ENCODE measurements around the gene VSNL1. TPM values are rescaled to one million over a fixed set of nuclear protein-coding genes. Genes with fewer than 3 reads are reported as not detected.

Gene VSNL1
- total and polyA plus RNA-seq, 2 donors (not counting 1 experiment from before 2014, with no cell fraction given): not detected

DNA sequence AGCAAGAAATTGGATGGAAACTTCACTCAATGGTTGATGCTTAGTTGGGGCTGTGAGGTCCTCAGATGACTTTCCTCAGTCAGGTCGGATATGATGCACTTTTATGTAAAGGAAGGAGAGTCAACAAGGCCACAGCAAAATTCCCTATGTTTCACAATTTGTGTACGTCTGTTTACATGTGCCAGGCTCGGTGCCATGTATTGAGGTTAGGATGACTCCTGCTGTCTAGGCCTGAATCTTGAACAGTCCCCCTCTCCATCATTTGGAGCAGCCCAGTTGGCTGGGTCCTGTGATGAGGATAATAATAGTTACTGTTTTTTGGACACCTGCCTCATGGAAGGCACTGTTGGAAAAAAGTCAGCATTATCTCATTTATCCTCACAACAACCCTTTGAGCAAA, 43.1 kb downstream of the VSNL1 start:
- DNase-seq (no peak), ATAC-seq (ENCODE audit: low read depth) (no peak)
- no peaks in the 10 kb centered on the region for H3K79me2 ChIP-seq (ENCODE audit: control insufficient read depth, insufficient read depth, low read length)
- intact Hi-C loops (cut with micrococcal nuclease): no loop called here
- H3K4me1 ChIP-seq (ENCODE audit: control insufficient read depth in 2 of 2, insufficient read depth in 2 of 2, low read length in 2 of 2): no peaks in the 10 kb centered on the region
- H3K27ac ChIP-seq (ENCODE audit: low read length in 2 of 2): no peak overlapping the region
- POLR2A ChIA-PET: no interaction called here
- peaks cover 0 to under 1% (median 0%) of the 10 kb centered on the region in 4 experiments for H3K27me3 ChIP-seq (replicated peaks in 1 of 4; ENCODE audit: control extremely low read depth in 1 of 4, control insufficient read depth in 3 of 4, insufficient read depth in 4 of 4, low read length in 3 of 4)
- CTCF ChIA-PET: no interaction called here
- H2AFZ ChIP-seq (ENCODE audit: insufficient read depth, low read depth, low read length, poor library complexity, severe bottlenecking): no peak overlapping the region
- H3K4me1 Mint-ChIP-seq: no peaks in the 10 kb centered on the region
- no peak overlapping the region for H3K27ac Mint-ChIP-seq
- H3K4me3 ChIP-seq (ENCODE audit: control extremely low read depth in 1 of 5, extremely low read depth in 1 of 5, insufficient read depth in 1 of 5, low read depth in 2 of 5, low read length in 4 of 5): no peak overlapping the region
- H3K4me3 Mint-ChIP-seq: no peak overlapping the region
- no peaks in the 10 kb centered on the region for H3K36me3 ChIP-seq (replicated peaks in 1 of 2; ENCODE audit: control extremely low read depth in 1 of 2, control insufficient read depth in 1 of 2, extremely low read depth in 1 of 2, insufficient read depth in 2 of 2, low read length in 1 of 2)
- TF ChIP-seq, protein P1, sequence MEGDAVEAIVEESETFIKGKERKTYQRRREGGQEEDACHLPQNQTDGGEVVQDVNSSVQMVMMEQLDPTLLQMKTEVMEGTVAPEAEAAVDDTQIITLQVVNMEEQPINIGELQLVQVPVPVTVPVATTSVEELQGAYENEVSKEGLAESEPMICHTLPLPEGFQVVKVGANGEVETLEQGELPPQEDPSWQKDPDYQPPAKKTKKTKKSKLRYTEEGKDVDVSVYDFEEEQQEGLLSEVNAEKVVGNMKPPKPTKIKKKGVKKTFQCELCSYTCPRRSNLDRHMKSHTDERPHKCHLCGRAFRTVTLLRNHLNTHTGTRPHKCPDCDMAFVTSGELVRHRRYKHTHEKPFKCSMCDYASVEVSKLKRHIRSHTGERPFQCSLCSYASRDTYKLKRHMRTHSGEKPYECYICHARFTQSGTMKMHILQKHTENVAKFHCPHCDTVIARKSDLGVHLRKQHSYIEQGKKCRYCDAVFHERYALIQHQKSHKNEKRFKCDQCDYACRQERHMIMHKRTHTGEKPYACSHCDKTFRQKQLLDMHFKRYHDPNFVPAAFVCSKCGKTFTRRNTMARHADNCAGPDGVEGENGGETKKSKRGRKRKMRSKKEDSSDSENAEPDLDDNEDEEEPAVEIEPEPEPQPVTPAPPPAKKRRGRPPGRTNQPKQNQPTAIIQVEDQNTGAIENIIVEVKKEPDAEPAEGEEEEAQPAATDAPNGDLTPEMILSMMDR (IDR thresholded peaks at IDR 0.05): no peak
- TF ChIP-seq EZH2 (IDR thresholded peaks at IDR 0.05; ENCODE audit: borderline replicate concordance, insufficient read depth, low read depth, low read length, poor library complexity, severe bottlenecking): no peak
- H4K20me1 ChIP-seq (ENCODE audit: control insufficient read depth, insufficient read depth, low read length, poor library complexity, severe bottlenecking): no peaks in the 10 kb centered on the region
- H3K27me3 Mint-ChIP-seq: peaks cover 8% of the 10 kb centered on the region
- WGBS (ENCODE audit: insufficient coverage): no CpG with 5 or more reads among the region's 3 CpGs
- no peaks in the 10 kb centered on the region for H3K9me3 ChIP-seq (ENCODE audit: control extremely low read depth in 1 of 3, control insufficient read depth in 2 of 3, insufficient read depth in 1 of 3, low read length in 2 of 3)
- no peak overlapping the region for H3K4me2 ChIP-seq (replicated peaks; ENCODE audit: low read depth, low read length, poor library complexity, severe bottlenecking)
- H3K9me3 Mint-ChIP-seq (ENCODE audit: insufficient read depth): no peaks in the 10 kb centered on the region
- no peak overlapping the region for H3K9ac ChIP-seq (ENCODE audit: low read length)

DNA sequence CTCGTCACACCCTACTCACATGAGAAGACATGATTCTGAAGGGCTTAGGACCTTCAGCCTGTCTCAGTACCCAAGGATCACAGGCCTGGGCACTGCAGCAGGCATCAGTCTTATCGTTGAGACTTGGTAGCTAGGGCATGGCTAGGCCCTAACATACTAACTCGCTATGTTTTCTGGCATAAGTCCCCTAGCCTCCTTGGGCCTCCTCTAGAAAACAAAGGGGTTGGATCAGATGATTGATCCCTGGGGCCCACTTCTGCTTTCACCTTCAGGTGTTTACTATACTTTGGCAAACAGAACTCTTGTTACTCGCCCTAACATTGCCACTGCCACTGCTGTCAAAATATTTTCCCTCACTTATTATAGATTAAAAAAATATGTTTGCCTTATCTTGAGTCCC, 44.2 kb downstream of the VSNL1 start:
- Mint-ChIP-seq H3K4me1 (no peaks in the 10 kb centered on the region), H3K27ac (no peak overlapping the region), H3K9me3 (ENCODE audit: insufficient read depth) (no peaks in the 10 kb centered on the region), H3K27me3 (peaks cover 14% of the 10 kb centered on the region), H3K4me3 (no peak overlapping the region)
- CTCF ChIA-PET: no interaction called here
- no peak overlapping the region for H3K9ac ChIP-seq (ENCODE audit: low read length)
- no peaks in the 10 kb centered on the region for H3K9me3 ChIP-seq (ENCODE audit: control extremely low read depth in 1 of 3, control insufficient read depth in 2 of 3, insufficient read depth in 1 of 3, low read length in 2 of 3)
- WGBS (ENCODE audit: insufficient coverage): 90% methylated on average over 3 of the region's 4 CpGs
- no peak overlapping the region for H3K27ac ChIP-seq (ENCODE audit: low read length in 2 of 2)
- no peaks in the 10 kb centered on the region for H4K20me1 ChIP-seq (ENCODE audit: control insufficient read depth, insufficient read depth, low read length, poor library complexity, severe bottlenecking)
- no peak overlapping the region for H3K4me2 ChIP-seq (replicated peaks; ENCODE audit: low read depth, low read length, poor library complexity, severe bottlenecking)
- TF ChIP-seq EZH2 (IDR thresholded peaks at IDR 0.05; ENCODE audit: borderline replicate concordance, insufficient read depth, low read depth, low read length, poor library complexity, severe bottlenecking): no peak
- TF ChIP-seq, protein P1 (IDR thresholded peaks at IDR 0.05): no peak
- ATAC-seq (ENCODE audit: low read depth): no peak
- intact Hi-C loops (cut with micrococcal nuclease): no loop called here
- no peaks in the 10 kb centered on the region for H3K79me2 ChIP-seq (ENCODE audit: control insufficient read depth, insufficient read depth, low read length)
- H3K4me1 ChIP-seq (ENCODE audit: control insufficient read depth in 2 of 2, insufficient read depth in 2 of 2, low read length in 2 of 2): no peaks in the 10 kb centered on the region
- H3K36me3 ChIP-seq (replicated peaks in 1 of 2; ENCODE audit: control extremely low read depth in 1 of 2, control insufficient read depth in 1 of 2, extremely low read depth in 1 of 2, insufficient read depth in 2 of 2, low read length in 1 of 2): no peaks in the 10 kb centered on the region
- no peak overlapping the region for H3K4me3 ChIP-seq (ENCODE audit: control extremely low read depth in 1 of 5, extremely low read depth in 1 of 5, insufficient read depth in 1 of 5, low read depth in 2 of 5, low read length in 4 of 5)
- POLR2A ChIA-PET: no interaction called here
- H2AFZ ChIP-seq (ENCODE audit: insufficient read depth, low read depth, low read length, poor library complexity, severe bottlenecking): no peak overlapping the region
- no peak for DNase-seq
- peaks cover 0 to 6% (median 2%) of the 10 kb centered on the region in 4 experiments for H3K27me3 ChIP-seq (replicated peaks in 1 of 4; ENCODE audit: control extremely low read depth in 1 of 4, control insufficient read depth in 3 of 4, insufficient read depth in 4 of 4, low read length in 3 of 4)

All from B cell (primary cell).